NCI-H2107 (cell line): ENCODE data around the gene CITED4.

Source experiments
- DNase-seq: peaks from one replicate; lab custom pipeline; 2025; lab: John Stamatoyannopoulos, UW

Gene CITED4

GRCh38 chr1:40834968-40835545, 27.1 kb downstream of the CITED4 start:
- DNase-seq, result no peak

- no peak for DNase-seq
Observed at GRCh38 chr1:40833979-40834378, 28.2 kb downstream of the CITED4 start.

- DNase-seq, result no peak
Observed at GRCh38 chr1:40831001-40831732, 31.0 kb downstream of the CITED4 start.

GRCh38 chr1:40830419-40830943, 31.7 kb downstream of the CITED4 start:
- no peak for DNase-seq

- no peak for DNase-seq
Observed at GRCh38 chr1:40829631-40830245, 32.4 kb downstream of the CITED4 start.

GRCh38 chr1:40825996-40826395, 36.2 kb downstream of the CITED4 start:
- no peak for DNase-seq

- DNase-seq, result no peak
Observed at GRCh38 chr1:40825435-40825788, 36.8 kb downstream of the CITED4 start.

- no peak for DNase-seq
Observed at GRCh38 chr1:40824591-40825434, 37.4 kb downstream of the CITED4 start.

GRCh38 chr1:40823983-40824382, 38.2 kb downstream of the CITED4 start:
- no peak for DNase-seq

GRCh38 chr1:40823345-40823744, 38.8 kb downstream of the CITED4 start:
- DNase-seq, result no peak

- no peak for DNase-seq
Observed at GRCh38 chr1:40822890-40823289, 39.3 kb downstream of the CITED4 start.

GRCh38 chr1:40820911-40821693, 41.1 kb downstream of the CITED4 start:
- no peak for DNase-seq

- no peak for DNase-seq
Observed at GRCh38 chr1:40820251-40820797, 41.8 kb downstream of the CITED4 start.

GRCh38 chr1:40819101-40819500, 43.1 kb downstream of the CITED4 start:
- no peak for DNase-seq

- DNase-seq, result no peak
Observed at GRCh38 chr1:40818264-40818961, 43.8 kb downstream of the CITED4 start.

- no peak for DNase-seq
Observed at GRCh38 chr1:40817791-40818263, 44.3 kb downstream of the CITED4 start.

GRCh38 chr1:40815420-40815819, 46.7 kb downstream of the CITED4 start:
- no peak for DNase-seq
